Breast epithelium (tissue), 4 donors: Measurements from ENCODE around the gene THSD7B. TPM values are rescaled to one million over a fixed set of nuclear protein-coding genes. Genes with fewer than 3 reads are reported as not detected.

Source experiments
- DNase-seq, 2 donors: peaks; one replicate each; pipeline ENCODE4 v3.0.0-alpha.2; 2019; ENCODE audit warnings: low spot score in 2 of 2
- H3K27ac ChIP-seq, 2 donors: fragments of 200-600 bp; sonication (generic) in 1 of 2; one replicate each; pipeline ENCODE4 v1.5.1; 2016 to 2019; ENCODE audit warnings: mild to moderate bottlenecking in 1 of 2
- H3K27me3 ChIP-seq, 2 donors: fragments of 200-600 bp; sonication (generic) in 1 of 2; one replicate each; pipeline versions ENCODE4 v1.5.1 to v1.6.0; 2017 to 2019; ENCODE audit warnings: control low read depth in 1 of 2, mild to moderate bottlenecking in 1 of 2
- H3K36me3 ChIP-seq: fragments of 200-600 bp; one replicate; pipeline ENCODE4 v1.5.1; 2019
- H3K4me1 ChIP-seq, 2 donors: fragments of 200-600 bp; sonication (generic); one replicate each; pipeline ENCODE4 v1.5.1; 2016 to 2019; ENCODE audit warnings: control low read depth in 1 of 2
- H3K4me3 ChIP-seq, 3 donors: fragments of 200-600 bp; sonication (generic); 1 replicate in 2 of 3; 2 replicates in 1 of 3; pipeline ENCODE4 v1.5.1; 2016 to 2019; ENCODE audit warnings: mild to moderate bottlenecking in 3 of 3, moderate library complexity in 2 of 3
- H3K9me3 ChIP-seq, 2 donors: fragments of 200-600 bp; sonication (generic) in 1 of 2; one replicate each; pipeline ENCODE4 v1.5.1; 2016 to 2019; ENCODE audit warnings: control low read depth in 1 of 2
- POLR2A ChIP-seq: fragments of 450-650 bp; IDR thresholded peaks from one replicate; pipeline ENCODE4 v1.6.1; 2016; ENCODE audit warnings: antibody characterized with exemption, mild to moderate bottlenecking, moderate library complexity
- POLR2AphosphoS5 ChIP-seq, 3 donors: sonication (generic); formaldehyde crosslinking; IDR thresholded peaks; one replicate each; pipeline ENCODE4 v1.6.1; 2017; ENCODE audit warnings: antibody characterized with exemption in 3 of 3
- intact Hi-C: fragments of 100-400 bp; cut with DNase I; formaldehyde crosslinking; loops from one replicate; pipeline ENCODE4 v1.15.1; 2023; ENCODE audit warnings: low total_unique reads
- total RNA-seq, 3 donors: library from RNA; depleted of rRNA; stranded (reverse); fragments of >200 nt; gene quantifications; one replicate each; pipeline ENCODE4 v1.1.0, GENCODE V29; 2016
- TF ChIP-seq, protein P1 (sequence below), 3 donors: fragments of 450-650 bp; IDR thresholded peaks; one replicate each; pipeline ENCODE4 v1.5.1; 2016 to 2017; ENCODE audit warnings: antibody characterized with exemption in 3 of 3, mild to moderate bottlenecking in 3 of 3, moderate library complexity in 3 of 3

THSD7B gene
- total RNA-seq, 3 donors from 2014 or later, result 0.73 to 3.3 (median 2.1) TPM

DNA sequence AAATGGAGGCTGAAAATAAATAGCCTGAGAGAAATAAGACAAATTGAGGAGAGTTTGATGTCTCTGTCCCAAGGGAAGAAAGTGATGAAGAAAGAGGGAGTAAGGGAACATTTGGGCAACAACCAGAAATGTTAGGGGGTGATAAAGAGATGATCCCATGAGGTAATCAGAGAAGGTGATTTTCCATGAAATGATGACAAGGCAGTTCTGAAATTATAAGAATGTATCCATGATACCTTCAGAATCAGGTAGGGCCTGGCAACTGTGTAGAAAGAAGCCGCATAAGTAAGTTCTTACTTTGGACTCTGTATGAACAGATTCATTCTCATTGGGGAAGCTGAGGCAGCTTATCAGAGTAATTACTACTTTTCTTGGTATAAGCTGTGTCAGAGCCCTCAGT is 106.1 kb downstream of the THSD7B start:
- TF ChIP-seq POLR2AphosphoS5 (IDR thresholded peaks at IDR 0.05), result no peak
- no peak for TF ChIP-seq POLR2A
- TF ChIP-seq, protein P1, sequence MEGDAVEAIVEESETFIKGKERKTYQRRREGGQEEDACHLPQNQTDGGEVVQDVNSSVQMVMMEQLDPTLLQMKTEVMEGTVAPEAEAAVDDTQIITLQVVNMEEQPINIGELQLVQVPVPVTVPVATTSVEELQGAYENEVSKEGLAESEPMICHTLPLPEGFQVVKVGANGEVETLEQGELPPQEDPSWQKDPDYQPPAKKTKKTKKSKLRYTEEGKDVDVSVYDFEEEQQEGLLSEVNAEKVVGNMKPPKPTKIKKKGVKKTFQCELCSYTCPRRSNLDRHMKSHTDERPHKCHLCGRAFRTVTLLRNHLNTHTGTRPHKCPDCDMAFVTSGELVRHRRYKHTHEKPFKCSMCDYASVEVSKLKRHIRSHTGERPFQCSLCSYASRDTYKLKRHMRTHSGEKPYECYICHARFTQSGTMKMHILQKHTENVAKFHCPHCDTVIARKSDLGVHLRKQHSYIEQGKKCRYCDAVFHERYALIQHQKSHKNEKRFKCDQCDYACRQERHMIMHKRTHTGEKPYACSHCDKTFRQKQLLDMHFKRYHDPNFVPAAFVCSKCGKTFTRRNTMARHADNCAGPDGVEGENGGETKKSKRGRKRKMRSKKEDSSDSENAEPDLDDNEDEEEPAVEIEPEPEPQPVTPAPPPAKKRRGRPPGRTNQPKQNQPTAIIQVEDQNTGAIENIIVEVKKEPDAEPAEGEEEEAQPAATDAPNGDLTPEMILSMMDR (IDR thresholded peaks at IDR 0.05), result no peak
- intact Hi-C loops, result loop anchor here (2.0 kb wide), 1 partner anchor 31 kb away; no protein-coding TSS in a partner anchor
- no peak overlapping the region for H3K4me3 ChIP-seq
- no peak for DNase-seq
- no peaks in the 10 kb centered on the region for H3K36me3 ChIP-seq
- H3K27me3 ChIP-seq, result no peaks in the 10 kb centered on the region
- H3K27ac ChIP-seq, result no peak overlapping the region
- H3K9me3 ChIP-seq, result no peaks in the 10 kb centered on the region
- no peaks in the 10 kb centered on the region for H3K4me1 ChIP-seq

DNA sequence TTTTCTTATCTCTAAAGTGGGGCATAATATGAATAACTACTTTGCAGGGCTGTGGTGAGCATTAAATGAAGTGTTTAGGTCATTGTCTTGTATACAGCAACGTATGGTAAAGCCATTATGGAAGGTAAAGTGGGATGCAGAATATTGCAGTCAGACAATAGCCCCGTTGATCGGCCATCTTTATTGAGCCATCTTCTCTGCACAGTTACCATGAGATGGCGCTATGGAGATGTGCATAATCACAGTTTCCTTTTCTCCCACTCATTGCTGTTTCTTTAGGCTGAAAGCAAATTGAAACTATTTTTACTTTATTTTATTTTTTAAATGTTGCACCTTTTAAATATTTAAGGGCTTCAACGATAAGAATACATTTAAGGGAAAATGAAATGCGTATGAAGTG is 108.9 kb downstream of the THSD7B start:
- Histone ChIP-seq H3K4me1 (no peaks in the 10 kb centered on the region), H3K4me3 (no peak overlapping the region), H3K27ac (no peak overlapping the region), H3K27me3 (no peaks in the 10 kb centered on the region), H3K9me3 (no peaks in the 10 kb centered on the region), H3K36me3 (no peaks in the 10 kb centered on the region)
- TF ChIP-seq POLR2AphosphoS5 (IDR thresholded peaks at IDR 0.05) (no peak), POLR2A (no peak)
- TF ChIP-seq, protein P1 (IDR thresholded peaks at IDR 0.05), result no peak
- no peak for DNase-seq
- intact Hi-C loops, result no loop called here

DNA sequence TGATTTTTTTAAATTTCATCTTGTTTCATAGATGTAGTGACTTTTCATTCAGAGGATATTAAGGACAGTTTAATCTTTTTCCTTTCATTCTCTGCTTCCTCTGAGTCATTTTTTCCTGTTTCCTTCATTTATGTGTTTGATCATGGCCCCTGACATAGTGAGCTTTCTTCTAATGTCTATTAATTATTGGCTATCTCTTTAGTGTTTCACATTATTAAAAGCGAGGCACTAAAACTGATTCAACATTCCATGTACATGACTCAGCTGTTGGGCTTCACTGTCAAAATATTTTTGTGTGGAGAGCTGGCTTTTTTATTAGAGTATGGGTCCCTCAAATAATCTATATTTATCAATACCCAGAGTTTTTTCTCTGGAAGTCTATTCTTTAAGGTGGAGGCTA is 125.8 kb downstream of the THSD7B start:
- H3K27ac ChIP-seq, result no peak overlapping the region
- intact Hi-C loops, result no loop called here
- no peaks in the 10 kb centered on the region for H3K36me3 ChIP-seq
- H3K4me3 ChIP-seq, result no peak overlapping the region
- no peaks in the 10 kb centered on the region for H3K9me3 ChIP-seq
- no peak for DNase-seq
- H3K27me3 ChIP-seq, result no peaks in the 10 kb centered on the region
- TF ChIP-seq POLR2A, result no peak
- TF ChIP-seq POLR2AphosphoS5 (IDR thresholded peaks at IDR 0.05), result no peak
- TF ChIP-seq, protein P1 (IDR thresholded peaks at IDR 0.05), result no peak
- no peaks in the 10 kb centered on the region for H3K4me1 ChIP-seq

DNA sequence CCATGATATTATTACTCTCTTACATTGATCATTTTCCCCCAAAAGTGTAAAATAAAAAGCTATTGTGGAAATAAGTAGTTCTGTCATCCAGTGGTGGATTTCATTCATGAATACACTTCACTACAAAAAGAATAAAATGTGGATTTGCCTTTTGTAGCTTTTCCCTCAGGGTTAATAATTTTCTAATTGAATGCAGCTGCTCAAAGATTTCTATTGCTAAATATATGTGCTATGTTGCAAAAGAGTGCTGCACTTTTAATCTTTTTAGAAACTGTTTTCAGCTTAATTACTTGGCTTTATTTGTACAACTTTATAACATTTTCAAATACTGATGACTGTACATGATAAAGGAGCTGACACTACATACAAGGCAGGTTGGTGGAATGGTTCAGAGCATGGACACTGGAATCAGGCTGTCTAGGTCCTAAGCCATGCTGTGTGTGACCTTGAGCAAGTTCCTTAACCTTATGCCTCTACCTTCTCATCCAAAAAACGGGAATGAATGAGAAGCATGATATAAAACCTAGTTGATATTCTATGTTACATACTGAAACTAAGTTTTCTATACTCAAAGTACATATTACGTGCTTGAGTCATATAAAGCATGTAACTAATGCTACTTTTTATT is 128.8 kb downstream of the THSD7B start:
- Histone ChIP-seq H3K36me3 (no peaks in the 10 kb centered on the region), H3K9me3 (no peaks in the 10 kb centered on the region), H3K4me3 (no peak overlapping the region), H3K27ac (no peak overlapping the region), H3K27me3 (no peaks in the 10 kb centered on the region), H3K4me1 (no peaks in the 10 kb centered on the region)
- intact Hi-C loops, result no loop called here
- no peak for DNase-seq
- TF ChIP-seq, protein P1 (IDR thresholded peaks at IDR 0.05), result no peak
- no peak for TF ChIP-seq POLR2AphosphoS5 (IDR thresholded peaks at IDR 0.05)
- no peak for TF ChIP-seq POLR2A

DNA sequence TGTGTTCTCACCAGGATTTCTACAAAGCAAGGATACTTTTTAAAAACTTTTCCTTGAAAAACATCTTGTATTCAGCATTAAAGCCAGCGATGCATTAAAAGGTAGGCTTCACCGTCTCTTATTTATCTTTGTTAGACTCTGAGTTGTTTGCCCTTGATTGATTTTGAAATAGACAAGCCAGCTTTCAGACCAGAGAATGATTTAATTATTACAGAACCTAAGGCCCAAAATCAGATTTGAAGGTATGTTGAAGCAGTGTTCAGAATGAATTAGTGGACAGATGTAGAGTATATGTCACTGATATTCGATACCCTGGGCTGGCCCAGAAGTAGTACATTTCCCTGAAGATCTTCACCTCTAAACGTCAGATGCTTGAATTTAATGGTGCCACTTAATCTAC is 136.4 kb downstream of the THSD7B start:
- Histone ChIP-seq H3K9me3 (no peaks in the 10 kb centered on the region), H3K27me3 (no peaks in the 10 kb centered on the region), H3K36me3 (no peaks in the 10 kb centered on the region), H3K27ac (no peak overlapping the region), H3K4me1 (no peaks in the 10 kb centered on the region), H3K4me3 (no peak overlapping the region)
- intact Hi-C loops, result no loop called here
- TF ChIP-seq, protein P1 (IDR thresholded peaks at IDR 0.05), result no peak
- no peak for DNase-seq
